ENCODE measurements around the gene BCL2. TPM values are rescaled to one million over a fixed set of nuclear protein-coding genes. Genes with fewer than 3 reads are reported as not detected.

BCL2 gene
- total RNA-seq, 1 experiment from 2014 or later = 1.5 TPM

DNA sequence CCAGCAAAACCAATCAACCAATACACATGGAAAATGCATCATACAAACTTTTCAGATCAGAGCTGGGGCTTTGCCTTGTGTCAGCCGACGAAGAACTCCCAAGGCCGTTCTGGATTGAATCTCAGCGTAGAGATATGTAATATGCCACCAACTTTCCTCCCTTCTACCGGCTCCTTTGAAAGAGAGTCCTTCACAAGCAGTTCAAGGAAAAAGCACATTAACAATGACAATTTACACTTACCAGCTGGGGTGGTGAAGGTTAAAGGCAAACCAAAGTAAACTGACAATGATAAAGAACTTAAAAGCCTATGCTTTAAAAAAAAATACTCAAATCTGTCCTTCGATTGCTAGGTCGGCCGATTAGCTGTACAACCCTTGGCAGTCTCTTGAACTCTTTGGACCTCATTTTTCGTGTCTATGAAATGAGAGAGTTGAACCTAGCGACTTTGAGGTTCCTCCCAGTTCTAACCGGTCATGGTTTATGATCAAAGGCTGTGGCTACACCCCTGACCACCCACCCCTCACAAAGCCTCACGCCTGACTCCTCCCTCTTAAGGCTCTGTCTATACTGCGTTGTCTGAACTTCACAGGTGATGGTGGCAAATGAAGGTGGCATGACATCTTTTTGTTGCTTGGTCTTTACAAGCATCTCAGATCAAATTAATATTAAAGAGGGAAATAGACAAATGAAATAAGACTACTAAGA is 46.2 kb downstream of the BCL2 start:
- Histone ChIP-seq H3K36me3 (ENCODE audit: low read depth, low read length) (no peaks in the 10 kb centered on the region), H3F3A (ENCODE audit: low read length, unreplicated experiment) (no peaks in the 10 kb centered on the region), H3K9ac (ENCODE audit: low read length) (no peak overlapping the region), H3K4me1 (ENCODE audit: insufficient read depth, low read length) (no peaks in the 10 kb centered on the region), H3K27ac (ENCODE audit: low read length) (no peak overlapping the region), H4K20me1 (ENCODE audit: low read length) (no peaks in the 10 kb centered on the region), H2AFZ (ENCODE audit: low read length) (no peak overlapping the region), H3K27me3 (ENCODE audit: low read length) (peaks cover 10% of the 10 kb centered on the region; the same call in 1 of the 2 replicates), H3K9me3 (ENCODE audit: low read length) (no peaks in the 10 kb centered on the region), H3K4me2 (ENCODE audit: low read length) (no peak overlapping the region), H3K9me2 (replicated peaks; ENCODE audit: low read length) (no peaks in the 10 kb centered on the region), H3K79me2 (ENCODE audit: low read length) (no peaks in the 10 kb centered on the region), H3K4me3 (ENCODE audit: low read length) (no peak overlapping the region)
- DNase-seq (no peak), ATAC-seq (no peak)
- CTCF ChIA-PET = no interaction called here
- no TSS peak for BruUV-seq (replicated peaks)
- intact Hi-C loops (cut with micrococcal nuclease) = no loop called here
- POLR2A ChIA-PET (ENCODE audit: unreplicated experiment) = no interaction called here
- TF ChIP-seq EZH2 (IDR thresholded peaks at IDR 0.05; ENCODE audit: low read length, unreplicated experiment) = no peak
- no peak for TF ChIP-seq CTCF (conservative IDR thresholded peaks at IDR 0.05; ENCODE audit: low read depth, low read length)
- no peak for TF ChIP-seq EZH2phosphoT487 (IDR thresholded peaks at IDR 0.05; ENCODE audit: borderline replicate concordance, low read length)

GRCh38 chr18:63272638-63273037 is 46.9 kb downstream of the BCL2 start:
- H3K9me3 ChIP-seq (ENCODE audit: low read length) = no peaks in the 10 kb centered on the region
- TF ChIP-seq EZH2 (IDR thresholded peaks at IDR 0.05; ENCODE audit: low read length, unreplicated experiment) (no peak), CTCF (conservative IDR thresholded peaks at IDR 0.05; ENCODE audit: low read depth, low read length) (no peak), EZH2phosphoT487 (IDR thresholded peaks at IDR 0.05; ENCODE audit: borderline replicate concordance, low read length) (no peak)
- no TSS peak for BruUV-seq (replicated peaks)
- H3K4me2 ChIP-seq (ENCODE audit: low read length) = no peak overlapping the region
- H3K79me2 ChIP-seq (ENCODE audit: low read length) = no peaks in the 10 kb centered on the region
- H3K9me2 ChIP-seq (replicated peaks; ENCODE audit: low read length) = no peaks in the 10 kb centered on the region
- H3K9ac ChIP-seq (ENCODE audit: low read length) = no peak overlapping the region
- no peaks in the 10 kb centered on the region for H3F3A ChIP-seq (ENCODE audit: low read length, unreplicated experiment)
- H3K27me3 ChIP-seq (ENCODE audit: low read length) = peaks cover 10% of the 10 kb centered on the region; the same call in 1 of the 2 replicates
- no peaks in the 10 kb centered on the region for H3K4me1 ChIP-seq (ENCODE audit: insufficient read depth, low read length)
- H4K20me1 ChIP-seq (ENCODE audit: low read length) = no peaks in the 10 kb centered on the region
- CTCF ChIA-PET = no interaction called here
- no peak for ATAC-seq
- POLR2A ChIA-PET (ENCODE audit: unreplicated experiment) = no interaction called here
- no peak for DNase-seq
- H3K4me3 ChIP-seq (ENCODE audit: low read length) = no peak overlapping the region
- no peak overlapping the region for H3K27ac ChIP-seq (ENCODE audit: low read length)
- no peaks in the 10 kb centered on the region for H3K36me3 ChIP-seq (ENCODE audit: low read depth, low read length)
- no peak overlapping the region for H2AFZ ChIP-seq (ENCODE audit: low read length)
- intact Hi-C loops (cut with micrococcal nuclease) = no loop called here

GRCh38 chr18:63271881-63272299 is 47.7 kb downstream of the BCL2 start:
- DNase-seq (no peak), ATAC-seq (no peak)
- no peak for TF ChIP-seq EZH2phosphoT487 (IDR thresholded peaks at IDR 0.05; ENCODE audit: borderline replicate concordance, low read length)
- no peak for TF ChIP-seq EZH2 (IDR thresholded peaks at IDR 0.05; ENCODE audit: low read length, unreplicated experiment)
- no peak for TF ChIP-seq CTCF (conservative IDR thresholded peaks at IDR 0.05; ENCODE audit: low read depth, low read length)
- H3K79me2 ChIP-seq (ENCODE audit: low read length) = no peaks in the 10 kb centered on the region
- no peak overlapping the region for H3K4me3 ChIP-seq (ENCODE audit: low read length)
- intact Hi-C loops (cut with micrococcal nuclease) = no loop called here
- no peaks in the 10 kb centered on the region for H3K4me1 ChIP-seq (ENCODE audit: insufficient read depth, low read length)
- H3K9me3 ChIP-seq (ENCODE audit: low read length) = no peaks in the 10 kb centered on the region
- no peak overlapping the region for H2AFZ ChIP-seq (ENCODE audit: low read length)
- ChIA-PET CTCF (no interaction called here), POLR2A (ENCODE audit: unreplicated experiment) (no interaction called here)
- no peaks in the 10 kb centered on the region for H3F3A ChIP-seq (ENCODE audit: low read length, unreplicated experiment)
- H4K20me1 ChIP-seq (ENCODE audit: low read length) = no peaks in the 10 kb centered on the region
- peaks cover 10% of the 10 kb centered on the region; the same call in 1 of the 2 replicates for H3K27me3 ChIP-seq (ENCODE audit: low read length)
- no TSS peak for BruUV-seq (replicated peaks)
- H3K4me2 ChIP-seq (ENCODE audit: low read length) = no peak overlapping the region
- no peaks in the 10 kb centered on the region for H3K9me2 ChIP-seq (replicated peaks; ENCODE audit: low read length)
- no peaks in the 10 kb centered on the region for H3K36me3 ChIP-seq (ENCODE audit: low read depth, low read length)
- H3K9ac ChIP-seq (ENCODE audit: low read length) = no peak overlapping the region
- no peak overlapping the region for H3K27ac ChIP-seq (ENCODE audit: low read length)
